CD4-positive, alpha-beta T cell (primary cell): Measurements from ENCODE around the gene PPP1R14C. TPM values are rescaled to one million over a fixed set of nuclear protein-coding genes. Genes with fewer than 3 reads are reported as not detected.

Experiments
- ATAC-seq: fragments of 200-7000 bp; cut with Tn5 transposase; one replicate; pipeline ENCODE4 v1.10.0; 2022; ENCODE audit warnings: mild to moderate bottlenecking; ENCODE audit not compliant: poor library complexity
- CTCF ChIA-PET: fragments of 350-600 bp; sonication (Branson Sonifier 250); formaldehyde crosslinking; loops from one replicate; lab custom pipeline; 2021; ENCODE audit warnings: antibody characterized with exemption, inconsistent platforms; lab: Charles Lee
- POLR2A ChIA-PET: fragments of 350-600 bp; sonication (Branson Sonifier 250); formaldehyde crosslinking; loops from one replicate; lab custom pipeline; 2021; ENCODE audit warnings: antibody characterized with exemption, inconsistent platforms; lab: Charles Lee
- DNase-seq, 14 experiments: peaks; one replicate each; pipeline ENCODE4 v3.0.0-alpha.2; 2013 to 2020; ENCODE audit warnings: mixed read lengths in 2 of 14
- H3K27ac ChIP-seq, 2 donors: one replicate each; pipeline versions ENCODE4 v1.5.1 to v1.7.0; 2013; ENCODE audit warnings: low read length in 2 of 2, low read depth in 1 of 2, mild to moderate bottlenecking in 1 of 2
- H3K27me3 ChIP-seq, 2 experiments: 1 replicate in 1 of 2; 2 replicates in 1 of 2; pipeline versions ENCODE4 v1.6.1 to v1.7.0; 2013; ENCODE audit warnings: low read length in 2 of 2, control low read depth in 1 of 2, mild to moderate bottlenecking in 1 of 2, moderate library complexity in 1 of 2; ENCODE audit not compliant: insufficient read depth in 2 of 2, control insufficient read depth in 1 of 2
- H3K36me3 ChIP-seq: one replicate; pipeline ENCODE4 v1.6.1; 2013; ENCODE audit warnings: low read length, control low read depth; ENCODE audit not compliant: insufficient read depth
- H3K4me1 ChIP-seq: one replicate; pipeline ENCODE4 v1.6.1; 2013; ENCODE audit warnings: low read length, control low read depth; ENCODE audit not compliant: insufficient read depth
- H3K4me3 ChIP-seq: one replicate; pipeline ENCODE4 v1.5.1; 2013; ENCODE audit warnings: mild to moderate bottlenecking, low read length, moderate library complexity
- H3K9me3 ChIP-seq, 2 experiments: 1 replicate in 1 of 2; 2 replicates in 1 of 2; pipeline versions ENCODE4 v1.6.1 to v1.7.0; 2013; ENCODE audit warnings: low read length in 2 of 2, mild to moderate bottlenecking in 2 of 2, control low read depth in 1 of 2, moderate library complexity in 1 of 2; ENCODE audit not compliant: control insufficient read depth in 1 of 2, insufficient read depth in 1 of 2
- H3K27ac Mint-ChIP-seq: one replicate; pipeline ENCODE4 v1.8.0; 2020; ENCODE audit warnings: mixed read lengths
- H3K27me3 Mint-ChIP-seq: one replicate; pipeline ENCODE4 v1.8.0; 2021; ENCODE audit warnings: mixed read lengths
- H3K36me3 Mint-ChIP-seq: one replicate; pipeline ENCODE4 v1.8.0; 2021; ENCODE audit warnings: low read depth, mixed read lengths
- H3K4me1 Mint-ChIP-seq: one replicate; pipeline ENCODE4 v1.8.0; 2021; ENCODE audit warnings: low read depth, mixed read lengths
- H3K4me3 Mint-ChIP-seq: one replicate; pipeline ENCODE4 v1.8.0; 2020; ENCODE audit warnings: mild to moderate bottlenecking, mixed read lengths
- H3K9me3 Mint-ChIP-seq: one replicate; pipeline ENCODE4 v1.8.0; 2020; ENCODE audit warnings: mixed read lengths
- intact Hi-C, 2 experiments: fragments of 100-400 bp; cut with DNase I in 1 of 2; cut with micrococcal nuclease in 1 of 2; formaldehyde crosslinking; loops; one replicate each; pipeline versions ENCODE4 v1.15.1 to v1.9.0; 2023 to 2025; cut with DNase I, micrococcal nuclease
- total RNA-seq, 174 experiments: library from RNA in 2 of 174; stranded (reverse) in 2 of 174; gene quantifications; one replicate each; pipeline ENCODE4 v1.2.3 and lab custom pipeline; 2021 to 2026
- TF ChIP-seq, protein P1 (sequence below): fragments of 200-600 bp; IDR thresholded peaks from one replicate; pipeline ENCODE4 v1.8.0; 2022; ENCODE audit warnings: antibody characterized with exemption, mild to moderate bottlenecking

Gene PPP1R14C
- total RNA-seq, 2 experiments from 2014 or later: not detected

DNA sequence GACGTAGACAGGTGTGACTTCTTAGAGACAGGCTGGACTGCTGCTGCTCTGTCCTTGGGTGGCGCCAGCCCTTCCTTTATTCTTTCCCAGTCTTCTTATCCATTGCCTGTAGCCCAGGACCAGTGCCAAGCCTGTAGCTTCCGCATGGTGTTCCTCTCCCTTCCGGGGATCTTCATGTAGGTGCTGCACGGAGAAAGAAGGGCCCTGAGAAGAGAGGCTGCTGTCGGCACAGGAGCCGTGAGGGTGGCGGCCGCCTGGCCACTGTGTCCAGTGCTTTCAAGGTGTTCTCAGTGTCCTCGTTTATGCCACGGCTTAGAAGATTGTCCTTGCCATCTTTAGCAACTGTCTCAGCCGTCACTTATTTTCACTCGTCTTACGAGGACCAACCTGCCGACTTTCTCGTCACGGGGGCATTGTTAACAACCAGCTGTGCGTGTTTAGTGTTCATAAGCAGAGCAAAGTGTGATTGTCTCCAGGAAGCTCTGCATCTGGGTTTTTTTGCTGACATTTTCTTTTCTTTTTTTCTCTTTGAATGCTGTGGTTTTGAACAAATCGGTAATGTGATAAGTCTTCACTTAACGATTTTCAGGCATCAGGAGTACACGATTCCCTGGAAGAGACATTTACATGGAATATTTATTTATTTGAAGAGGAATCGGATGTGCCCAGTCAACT lies 61.2 kb downstream of the PPP1R14C start:
- no peak overlapping the region for H3K4me3 ChIP-seq
- Mint-ChIP-seq H3K4me1 (no peaks in the 10 kb centered on the region), H3K36me3 (no peaks in the 10 kb centered on the region), H3K4me3 (no peak overlapping the region), H3K9me3 (no peaks in the 10 kb centered on the region), H3K27ac (no peak overlapping the region), H3K27me3 (no peaks in the 10 kb centered on the region)
- POLR2A ChIA-PET: no interaction called here
- intact Hi-C loops: no loop called here
- H3K4me1 ChIP-seq: no peaks in the 10 kb centered on the region
- H3K27ac ChIP-seq: no peak overlapping the region
- H3K9me3 ChIP-seq: no peaks in the 10 kb centered on the region
- CTCF ChIA-PET: no interaction called here
- no peaks in the 10 kb centered on the region for H3K27me3 ChIP-seq
- ATAC-seq (no peak), DNase-seq (no peak)
- TF ChIP-seq, protein P1, sequence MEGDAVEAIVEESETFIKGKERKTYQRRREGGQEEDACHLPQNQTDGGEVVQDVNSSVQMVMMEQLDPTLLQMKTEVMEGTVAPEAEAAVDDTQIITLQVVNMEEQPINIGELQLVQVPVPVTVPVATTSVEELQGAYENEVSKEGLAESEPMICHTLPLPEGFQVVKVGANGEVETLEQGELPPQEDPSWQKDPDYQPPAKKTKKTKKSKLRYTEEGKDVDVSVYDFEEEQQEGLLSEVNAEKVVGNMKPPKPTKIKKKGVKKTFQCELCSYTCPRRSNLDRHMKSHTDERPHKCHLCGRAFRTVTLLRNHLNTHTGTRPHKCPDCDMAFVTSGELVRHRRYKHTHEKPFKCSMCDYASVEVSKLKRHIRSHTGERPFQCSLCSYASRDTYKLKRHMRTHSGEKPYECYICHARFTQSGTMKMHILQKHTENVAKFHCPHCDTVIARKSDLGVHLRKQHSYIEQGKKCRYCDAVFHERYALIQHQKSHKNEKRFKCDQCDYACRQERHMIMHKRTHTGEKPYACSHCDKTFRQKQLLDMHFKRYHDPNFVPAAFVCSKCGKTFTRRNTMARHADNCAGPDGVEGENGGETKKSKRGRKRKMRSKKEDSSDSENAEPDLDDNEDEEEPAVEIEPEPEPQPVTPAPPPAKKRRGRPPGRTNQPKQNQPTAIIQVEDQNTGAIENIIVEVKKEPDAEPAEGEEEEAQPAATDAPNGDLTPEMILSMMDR: no peak
- H3K36me3 ChIP-seq: no peaks in the 10 kb centered on the region

DNA sequence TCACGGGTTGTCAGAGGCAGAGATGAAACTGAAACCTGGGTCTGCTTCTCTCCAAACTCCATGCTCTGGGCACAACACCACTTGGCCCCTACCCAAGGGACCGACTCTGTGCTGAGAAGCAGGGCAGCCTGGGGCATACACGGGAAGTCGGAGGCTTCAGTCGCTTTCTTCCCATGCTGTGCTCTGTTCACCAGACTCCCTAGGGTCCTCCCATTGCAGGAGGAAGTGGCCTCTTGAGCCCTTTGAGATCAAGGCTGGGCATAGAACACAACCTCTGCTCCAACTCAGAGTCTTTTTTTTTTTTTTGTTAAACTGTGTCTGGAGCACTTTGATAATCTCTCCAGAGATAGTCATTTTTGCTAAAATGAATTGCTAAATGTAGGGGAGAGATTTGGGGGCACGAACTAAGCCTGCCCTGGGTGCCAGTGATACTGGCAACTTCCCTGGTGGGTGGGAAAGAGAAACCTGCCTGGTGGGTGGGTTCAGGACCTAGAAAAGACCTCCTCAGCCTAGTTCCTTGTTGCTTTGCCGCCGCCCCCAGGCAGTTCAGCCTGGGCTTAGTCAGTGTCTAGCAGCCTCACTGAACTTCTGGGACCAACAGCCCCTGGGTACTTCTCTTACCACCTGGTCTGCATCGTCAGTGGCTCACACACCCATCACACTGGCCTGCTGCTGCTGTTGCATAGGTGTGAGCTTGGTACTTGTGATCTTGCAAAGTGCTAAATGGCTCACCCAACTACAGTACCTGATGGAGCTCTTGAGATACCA lies 62.0 kb downstream of the PPP1R14C start:
- CTCF ChIA-PET: no interaction called here
- POLR2A ChIA-PET: no interaction called here
- H3K4me1 ChIP-seq: no peaks in the 10 kb centered on the region
- H3K4me3 ChIP-seq: no peak overlapping the region
- no peak for ATAC-seq
- no peaks in the 10 kb centered on the region for H3K27me3 Mint-ChIP-seq
- no peaks in the 10 kb centered on the region for H3K36me3 ChIP-seq
- H3K36me3 Mint-ChIP-seq: no peaks in the 10 kb centered on the region
- H3K27me3 ChIP-seq: no peaks in the 10 kb centered on the region
- H3K9me3 ChIP-seq: no peaks in the 10 kb centered on the region
- no peak overlapping the region for H3K27ac Mint-ChIP-seq
- no peak overlapping the region for H3K27ac ChIP-seq
- no peak overlapping the region for H3K4me3 Mint-ChIP-seq
- intact Hi-C loops: no loop called here
- TF ChIP-seq, protein P1: no peak
- no peaks in the 10 kb centered on the region for H3K4me1 Mint-ChIP-seq
- no peak for DNase-seq
- H3K9me3 Mint-ChIP-seq: no peaks in the 10 kb centered on the region

DNA sequence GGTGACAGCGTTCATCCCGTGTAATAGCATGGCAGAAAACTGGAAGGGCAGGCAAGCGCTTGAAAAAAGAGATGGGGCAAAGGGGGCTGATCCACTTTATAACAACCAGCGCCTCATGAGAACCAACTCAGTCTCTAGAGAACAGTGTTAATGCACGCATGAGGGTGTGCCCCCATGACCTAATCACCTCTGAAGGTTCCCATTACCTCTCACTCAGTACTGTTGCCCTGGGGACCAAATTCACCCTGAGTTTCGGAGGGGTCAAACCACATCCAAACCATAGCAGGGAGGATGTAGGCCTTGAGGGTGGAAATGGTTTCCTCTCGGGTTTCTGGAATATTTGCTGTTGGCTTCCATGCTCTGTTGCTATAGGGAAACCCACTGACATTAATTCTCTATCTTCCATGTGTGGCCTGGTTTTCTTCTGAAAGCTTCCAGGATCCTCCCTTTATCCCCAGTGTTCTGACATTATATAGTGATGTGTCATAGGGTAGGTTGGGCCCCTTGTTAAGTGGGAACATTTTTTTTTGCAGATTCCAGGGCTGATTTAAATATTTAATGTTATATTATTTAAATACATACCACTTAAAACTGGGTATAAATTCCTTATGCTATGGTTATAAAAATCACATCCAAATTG lies 65.2 kb downstream of the PPP1R14C start:
- peaks cover 0 to 2% of the 10 kb centered on the region in 2 experiments for H3K27me3 ChIP-seq
- H3K4me3 Mint-ChIP-seq: no peak overlapping the region
- TF ChIP-seq, protein P1: no peak
- no peaks in the 10 kb centered on the region for H3K36me3 ChIP-seq
- ATAC-seq: no peak
- H3K36me3 Mint-ChIP-seq: no peaks in the 10 kb centered on the region
- H3K4me3 ChIP-seq: no peak overlapping the region
- intact Hi-C loops: no loop called here
- H3K4me1 Mint-ChIP-seq: no peaks in the 10 kb centered on the region
- no peak overlapping the region for H3K27ac ChIP-seq
- no peaks in the 10 kb centered on the region for H3K4me1 ChIP-seq
- POLR2A ChIA-PET: no interaction called here
- H3K27me3 Mint-ChIP-seq: peaks cover 3% of the 10 kb centered on the region
- no peaks in the 10 kb centered on the region for H3K9me3 Mint-ChIP-seq
- H3K9me3 ChIP-seq: no peaks in the 10 kb centered on the region
- CTCF ChIA-PET: no interaction called here
- no peak overlapping the region for H3K27ac Mint-ChIP-seq
- no peak for DNase-seq
